C1 segment of cervical spinal cord (tissue), 14 donors: ENCODE data around the gene WNT1.

Experiments used
- DNase-seq, 14 donors: peaks; one replicate each; lab custom pipeline; 2025; lab: John Stamatoyannopoulos, UW

Gene WNT1

DNA sequence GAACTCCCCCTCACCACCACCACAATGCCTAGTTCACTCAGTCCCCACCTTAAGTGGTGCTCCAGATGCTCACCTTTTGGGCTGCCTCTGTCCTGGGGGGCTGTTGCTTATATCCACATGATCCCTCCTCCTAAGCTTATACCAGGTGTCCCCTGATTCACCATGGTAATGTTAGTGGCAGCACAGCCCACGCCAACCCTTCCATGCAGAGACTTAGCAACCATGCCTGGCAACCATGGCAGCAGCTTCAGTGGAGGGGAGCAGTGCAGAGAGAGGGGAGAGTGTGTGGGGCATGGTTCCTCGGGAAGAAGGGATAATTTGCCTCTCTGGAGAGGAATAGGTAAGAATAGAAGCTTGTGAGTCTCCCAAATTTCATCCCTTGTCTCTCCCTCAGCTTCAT lies 22.2 kb downstream of the WNT1 start:
- no peak for DNase-seq

DNA sequence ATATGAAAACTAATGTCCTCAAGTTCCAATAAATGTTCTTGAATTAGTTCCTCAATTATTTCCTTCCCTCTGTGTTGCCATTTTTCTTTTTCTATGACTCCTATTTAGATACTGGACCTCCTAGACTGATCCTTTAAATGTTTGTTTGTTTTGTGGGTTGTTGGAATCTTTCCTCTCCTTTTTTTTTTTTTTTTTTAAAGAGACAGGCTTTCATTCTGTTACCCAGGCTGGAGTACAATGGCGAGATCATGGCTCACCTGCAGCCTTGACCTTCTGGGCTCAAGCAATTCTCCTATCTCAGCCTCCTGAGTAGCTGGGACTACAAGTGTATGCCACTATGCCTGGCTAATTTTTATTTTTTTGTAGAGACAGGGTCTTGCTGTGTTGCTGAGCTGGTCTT lies 30.8 kb downstream of the WNT1 start:
- no peak for DNase-seq

DNA sequence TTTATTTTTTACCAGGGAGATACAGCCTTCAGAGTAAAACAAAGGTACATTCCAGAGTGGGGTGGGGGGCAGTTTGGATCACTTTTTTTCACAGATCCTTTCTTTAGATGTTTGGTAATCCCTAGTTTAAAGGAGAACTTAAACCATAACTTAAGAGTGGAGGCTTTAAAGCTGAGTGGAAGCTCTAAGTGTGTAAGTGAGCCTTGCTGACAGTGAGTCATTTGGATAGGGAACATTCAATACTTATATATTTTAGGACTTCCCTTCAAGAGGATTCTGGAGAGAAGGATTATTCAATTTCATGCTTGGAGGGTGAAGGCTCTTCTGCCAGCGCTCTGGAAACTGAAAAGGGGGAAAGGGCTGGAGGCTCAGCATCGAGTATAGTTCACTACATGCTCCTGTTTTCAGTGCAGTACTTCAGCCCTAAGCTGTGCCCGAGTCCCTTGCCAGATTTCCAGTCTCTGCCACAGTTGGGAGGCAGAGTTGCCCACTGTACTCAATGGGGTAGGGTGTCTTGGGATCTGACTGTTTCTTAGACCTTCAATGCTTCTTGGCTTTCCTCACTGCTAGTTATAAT lies 32.1 kb downstream of the WNT1 start:
- no peak for DNase-seq

DNA sequence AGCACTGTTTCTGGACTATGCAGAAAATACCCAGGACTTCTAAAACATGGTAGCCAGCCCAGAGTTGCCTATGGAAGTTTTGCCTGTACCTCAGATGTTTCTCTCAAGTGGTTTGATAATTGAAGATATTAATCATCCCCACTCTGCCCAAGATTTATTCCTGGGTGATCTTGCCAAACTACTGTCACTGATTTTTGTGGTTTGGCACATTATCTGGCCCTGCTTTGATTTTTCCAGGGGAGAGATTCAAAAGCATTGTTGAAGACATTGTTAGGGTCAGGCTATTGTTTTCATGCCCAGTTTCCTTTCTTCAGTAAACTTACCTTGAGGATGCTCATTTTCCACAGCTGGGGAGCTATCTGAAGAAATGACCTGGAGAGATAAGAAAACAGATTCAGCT lies 34.6 kb downstream of the WNT1 start:
- no peak for DNase-seq

DNA sequence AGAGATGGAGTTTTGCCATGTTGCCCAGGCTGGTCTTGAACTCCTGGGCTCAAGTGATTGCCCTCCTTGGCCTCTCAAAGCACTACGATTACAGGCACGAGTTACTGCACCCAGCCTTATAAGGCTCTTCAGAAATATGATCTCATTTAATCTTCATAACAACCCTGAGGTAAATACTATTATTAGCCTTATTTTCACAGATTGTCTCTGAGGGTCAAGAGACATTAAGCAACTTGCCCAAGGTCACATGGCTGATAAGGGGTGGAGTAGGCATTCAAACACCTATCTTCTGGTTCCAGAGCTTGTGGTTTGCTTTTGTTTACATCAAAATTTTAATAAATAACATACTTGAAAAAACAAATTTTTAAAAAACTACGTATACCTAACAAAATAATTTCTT lies 35.3 kb downstream of the WNT1 start:
- no peak for DNase-seq

DNA sequence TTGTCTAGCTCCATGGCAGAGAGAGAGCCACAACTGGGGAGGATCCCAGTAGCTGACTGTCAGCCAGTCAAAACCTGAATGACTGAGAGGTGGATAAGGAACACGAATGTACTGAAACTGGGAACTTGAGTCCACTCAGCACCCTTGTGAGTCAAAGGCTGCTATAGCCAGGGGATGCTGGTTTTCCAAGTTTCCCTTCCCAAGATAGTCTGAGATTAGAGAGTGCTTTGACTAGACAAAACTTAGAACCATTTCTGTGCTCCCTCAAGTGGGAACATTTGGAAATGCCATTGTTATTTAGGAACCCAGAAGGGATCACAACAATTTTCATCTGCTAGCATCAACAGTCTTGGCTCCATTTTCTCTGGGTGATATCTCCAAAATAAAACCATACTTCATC lies 36.4 kb downstream of the WNT1 start:
- no peak for DNase-seq

DNA sequence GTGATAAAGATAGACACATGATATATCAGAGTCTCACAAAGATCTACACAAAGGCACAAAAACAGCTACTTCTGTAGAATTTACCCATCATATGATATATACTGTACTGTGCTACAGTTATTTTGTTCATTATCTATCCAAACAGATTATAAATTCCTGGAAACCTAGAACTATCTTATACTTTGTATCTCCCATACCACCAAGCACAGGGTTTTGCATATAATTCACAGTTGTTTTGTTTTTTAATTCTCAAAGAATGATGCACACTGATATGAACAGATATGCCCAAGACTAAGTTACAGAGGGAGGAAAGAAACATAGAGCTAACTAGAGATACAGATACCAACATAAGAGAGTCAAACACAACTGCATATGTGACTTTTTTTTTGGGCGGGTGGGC lies 37.1 kb downstream of the WNT1 start:
- DNase-seq, result no peak

DNA sequence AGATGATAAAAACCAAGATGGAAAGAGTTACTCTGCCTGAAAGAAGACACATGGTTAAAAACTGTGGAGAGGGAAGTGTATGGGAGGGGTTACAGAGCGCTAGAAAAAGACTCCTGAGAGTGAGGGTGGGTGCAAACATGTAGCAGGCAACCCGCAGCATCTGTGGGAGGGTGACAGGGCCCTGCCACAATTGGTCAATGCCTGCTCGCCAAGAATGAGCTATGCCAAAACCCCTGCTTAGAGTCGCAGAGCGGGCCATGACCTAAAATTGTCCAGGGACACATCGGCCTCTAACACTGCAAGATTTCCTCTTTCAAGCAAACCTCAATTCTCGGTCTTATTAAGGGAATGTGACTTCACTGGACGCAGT lies 39.8 kb downstream of the WNT1 start:
- no peak for DNase-seq

DNA sequence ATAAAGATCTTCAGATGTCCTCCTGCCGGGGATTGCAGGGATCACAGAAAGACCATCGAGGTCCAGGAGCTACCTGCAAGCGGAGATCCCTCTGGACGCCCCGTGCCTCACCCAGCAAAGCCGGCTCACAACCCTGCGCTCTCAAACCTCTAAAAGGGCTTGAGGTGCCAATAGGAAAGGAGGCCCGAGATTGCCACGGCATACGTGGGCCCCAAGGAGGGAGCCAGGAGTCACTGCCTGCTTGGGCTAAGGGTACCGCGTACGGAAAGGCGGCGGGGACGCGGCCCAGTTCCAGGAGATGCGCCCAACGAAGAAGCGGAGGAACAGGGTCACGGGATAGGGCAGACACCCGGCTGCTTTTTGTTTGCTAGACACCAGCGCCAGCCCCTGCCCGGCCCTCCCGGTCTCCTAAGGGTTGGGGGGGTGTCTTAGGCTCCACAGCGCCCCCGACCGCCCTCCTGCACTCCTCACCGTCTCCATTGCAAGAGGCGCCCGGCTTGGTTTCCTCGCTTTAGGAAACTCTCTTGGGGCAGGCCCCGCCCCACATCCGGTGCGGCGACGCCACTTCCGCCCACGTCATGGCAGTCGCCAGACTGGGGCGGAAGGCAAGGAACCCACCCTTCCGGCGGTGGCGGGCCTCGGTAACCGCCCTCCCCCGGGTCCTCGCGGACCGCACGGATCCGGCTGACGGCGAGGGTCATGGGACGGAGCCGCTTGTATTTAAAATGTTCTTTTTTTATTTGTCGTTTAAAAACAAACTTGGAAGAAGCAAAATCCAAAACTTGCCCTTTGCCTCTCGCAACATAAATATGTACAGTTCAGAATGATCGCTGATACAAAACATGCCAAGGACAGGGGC lies 40.4 kb downstream of the WNT1 start, which contains the start of gene PRKAG1:
TSS of gene PRKAG1 (minus strand) at position 516 of the 859 bp plus-strand sequence. CDS start at position 480, 36 bp downstream.
- peak; percentile 40 to 97 (median 90) for DNase-seq

DNA sequence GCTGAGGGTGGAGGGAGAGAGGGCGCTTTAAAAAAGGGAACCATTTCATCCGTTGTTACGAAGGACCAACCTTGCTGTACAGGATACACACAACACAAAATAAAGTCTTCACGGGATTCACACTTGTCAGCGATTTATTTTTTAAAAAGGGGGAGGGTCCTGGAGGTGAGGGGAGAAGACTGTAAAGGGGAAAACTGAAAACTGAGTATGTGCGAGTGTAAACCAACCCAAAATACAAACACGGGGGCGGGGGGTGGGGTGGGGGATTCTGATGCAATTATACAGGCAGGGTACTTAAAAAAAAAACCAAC lies 41.0 kb downstream of the WNT1 start:
- no peak for DNase-seq

DNA sequence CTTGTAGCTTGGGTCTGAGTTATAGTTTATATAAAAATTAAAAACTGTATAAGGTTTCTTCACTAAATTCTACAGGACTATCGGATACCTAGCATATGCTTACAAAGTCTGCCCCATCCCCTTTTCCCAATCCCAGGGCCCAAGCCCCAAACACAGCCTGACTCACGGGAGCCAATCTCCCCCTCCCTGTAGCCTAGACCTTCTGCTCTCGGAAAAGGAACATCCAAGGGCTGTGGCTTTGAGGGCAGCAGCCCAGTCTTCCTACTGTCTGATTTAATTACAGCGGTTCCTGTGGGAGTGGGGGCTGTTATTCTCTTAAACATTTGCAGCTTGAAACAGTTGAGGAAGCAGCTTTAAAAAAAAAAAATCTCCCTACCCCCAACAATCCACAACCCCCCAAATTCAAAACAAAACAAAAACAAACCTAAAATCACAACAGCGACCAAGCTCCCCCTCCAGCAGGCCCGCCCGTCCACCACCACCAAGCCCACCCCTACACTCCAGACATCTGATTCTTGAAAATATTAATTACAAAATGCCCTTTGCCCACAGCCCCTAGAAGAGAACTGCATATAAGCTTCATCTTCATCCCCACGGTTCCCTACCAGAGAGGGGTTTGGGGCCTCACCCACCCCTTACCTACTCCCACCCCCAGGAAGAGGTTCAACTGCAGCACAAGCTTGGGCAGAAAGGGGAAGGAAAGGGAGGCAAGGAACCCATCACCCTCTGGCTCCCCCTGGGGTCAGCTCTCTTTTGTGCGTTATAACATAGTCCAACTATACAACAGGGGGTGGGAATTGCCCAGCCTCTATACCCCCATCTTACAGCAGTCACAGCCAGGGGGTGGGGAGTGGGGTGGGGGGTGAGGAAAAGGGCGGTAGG lies 41.6 kb downstream of the WNT1 start:
- peak in 1 of 14 donors; percentile 15 for DNase-seq

DNA sequence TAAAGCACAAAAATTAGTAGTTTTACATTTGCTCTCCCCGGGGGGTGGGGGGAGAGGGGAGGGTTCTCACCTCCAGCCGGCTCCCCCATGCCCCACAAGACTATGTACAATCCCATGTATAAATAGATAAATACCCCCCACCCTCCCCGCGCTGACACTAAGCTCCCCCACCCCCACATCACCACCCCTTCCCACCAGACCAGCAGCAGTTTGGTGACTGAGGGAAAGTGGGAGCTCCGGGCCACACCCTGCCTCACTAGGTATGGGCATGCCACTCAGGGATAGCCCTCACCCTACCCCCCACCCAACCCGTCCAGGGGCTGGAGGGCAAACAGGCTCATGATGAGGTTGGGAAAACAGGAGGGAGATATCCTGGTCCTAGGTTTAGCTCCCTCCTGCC lies 42.3 kb downstream of the WNT1 start:
- DNase-seq, result no peak

DNA sequence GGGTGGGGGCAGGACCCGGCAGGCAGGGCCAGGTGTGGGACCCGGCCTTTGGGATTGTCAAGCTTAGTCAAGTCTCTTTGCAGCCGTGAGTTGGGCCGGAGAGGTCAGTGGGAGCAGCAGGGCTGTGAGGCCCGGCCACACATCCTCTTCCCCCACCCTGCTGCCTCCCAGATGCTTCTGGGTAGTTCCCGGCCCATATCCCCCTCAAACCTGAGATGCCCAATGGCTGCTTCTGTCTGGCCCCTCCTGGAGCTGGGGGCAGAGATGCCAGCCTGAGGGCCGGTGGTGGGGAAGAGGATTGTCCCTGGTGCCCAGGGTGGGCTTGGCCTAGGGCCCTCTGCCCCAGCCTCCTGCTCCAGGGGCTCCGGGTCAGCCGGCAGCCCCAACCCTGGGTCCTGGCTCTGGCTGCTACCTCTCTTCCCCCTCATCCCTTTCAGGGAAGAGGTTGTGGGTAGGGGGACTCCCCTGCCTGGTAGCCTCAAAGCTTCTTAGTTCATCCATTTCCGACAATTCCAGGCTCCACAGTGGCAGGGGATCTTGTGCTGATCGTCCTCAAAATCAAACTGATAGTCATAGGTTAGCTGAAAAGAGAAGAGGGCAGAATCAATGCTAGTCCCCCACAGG lies 43.3 kb downstream of the WNT1 start:
- no peak for DNase-seq

DNA sequence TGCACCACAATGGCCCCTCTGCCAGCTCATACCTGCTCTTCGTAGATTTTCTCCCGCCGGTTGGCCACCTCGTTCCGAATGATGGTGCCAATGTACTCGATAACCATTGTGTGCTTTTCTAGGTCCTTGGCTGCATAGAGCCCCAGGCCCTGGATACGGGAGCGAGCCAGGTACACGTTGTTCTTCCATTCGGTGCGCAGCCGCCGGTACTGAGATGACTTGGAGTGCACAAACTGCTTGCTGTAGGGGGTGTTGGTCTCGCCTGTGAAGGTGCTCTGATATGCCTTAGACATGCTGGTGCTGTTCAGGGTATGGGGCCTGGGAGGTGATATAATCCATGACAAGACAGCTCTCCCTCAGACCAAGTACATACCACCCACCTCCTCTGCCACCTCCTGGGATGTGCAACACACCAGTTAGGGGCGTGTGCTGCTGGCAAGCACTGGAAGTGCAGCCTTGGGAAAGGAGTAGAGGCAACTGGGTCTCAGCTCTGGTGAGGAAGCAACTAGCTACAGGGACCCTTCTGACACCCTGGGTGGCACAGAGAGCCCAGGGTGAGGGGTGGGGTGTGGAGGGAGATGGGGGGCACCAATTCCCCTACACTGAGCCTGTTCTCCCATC lies 44.5 kb downstream of the WNT1 start:
- no peak for DNase-seq

DNA sequence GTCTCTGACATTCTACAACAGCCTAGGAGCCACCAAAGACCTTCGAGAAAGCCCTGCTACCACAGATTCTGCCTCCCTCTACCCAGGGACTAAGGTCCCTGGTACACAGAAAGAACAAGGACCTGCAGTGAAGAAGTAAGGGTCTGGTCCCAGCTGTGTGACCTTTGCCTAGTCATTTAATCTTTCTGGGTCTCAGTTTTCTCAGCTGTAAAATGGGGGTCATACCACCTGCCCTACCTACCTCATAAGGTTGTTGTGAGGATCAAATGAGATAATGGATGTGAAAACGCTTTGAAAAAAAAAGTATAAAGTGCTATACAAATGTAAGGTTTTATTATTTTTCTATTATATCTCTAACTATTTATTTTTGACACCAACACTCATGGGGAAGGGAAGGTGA lies 45.7 kb downstream of the WNT1 start:
- no peak for DNase-seq

DNA sequence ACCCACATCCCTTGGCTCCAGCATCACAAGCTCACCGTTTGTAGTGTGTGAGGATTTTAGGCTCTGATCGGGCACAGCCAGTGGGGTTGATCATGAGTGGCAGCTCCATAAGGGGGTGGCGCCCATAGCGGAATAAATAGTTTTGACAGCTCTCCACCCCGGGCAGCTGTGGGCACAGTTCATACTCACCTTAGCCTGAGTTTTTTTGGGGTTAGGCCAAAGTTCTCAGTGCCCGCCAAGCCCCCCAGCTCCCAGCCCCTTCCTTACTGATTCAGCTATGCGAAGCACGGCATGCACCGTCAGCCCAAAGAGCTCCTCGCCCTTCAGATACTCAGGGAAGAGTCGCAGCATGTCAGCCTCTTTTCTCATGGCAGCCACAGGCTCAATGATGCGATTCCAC lies 46.4 kb downstream of the WNT1 start:
- no peak for DNase-seq

DNA sequence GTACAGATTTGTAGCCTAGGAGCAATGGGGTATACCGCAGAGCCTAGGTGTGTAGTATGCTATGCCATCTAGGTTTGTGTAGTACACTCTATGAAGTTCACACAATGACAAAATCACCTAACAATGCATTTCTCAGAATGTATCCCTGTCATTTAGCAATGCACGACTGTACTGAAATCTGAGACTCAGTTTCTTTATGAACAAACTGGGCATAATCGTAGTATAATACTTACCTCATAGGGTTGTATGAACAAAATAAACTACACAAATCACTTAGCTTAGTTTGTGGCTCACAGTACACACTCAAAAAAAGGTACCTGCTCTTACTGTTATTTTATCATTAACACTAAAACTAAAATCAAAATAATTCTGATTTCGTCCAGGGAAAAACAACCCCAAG lies 47.3 kb downstream of the WNT1 start:
- DNase-seq, result no peak

DNA sequence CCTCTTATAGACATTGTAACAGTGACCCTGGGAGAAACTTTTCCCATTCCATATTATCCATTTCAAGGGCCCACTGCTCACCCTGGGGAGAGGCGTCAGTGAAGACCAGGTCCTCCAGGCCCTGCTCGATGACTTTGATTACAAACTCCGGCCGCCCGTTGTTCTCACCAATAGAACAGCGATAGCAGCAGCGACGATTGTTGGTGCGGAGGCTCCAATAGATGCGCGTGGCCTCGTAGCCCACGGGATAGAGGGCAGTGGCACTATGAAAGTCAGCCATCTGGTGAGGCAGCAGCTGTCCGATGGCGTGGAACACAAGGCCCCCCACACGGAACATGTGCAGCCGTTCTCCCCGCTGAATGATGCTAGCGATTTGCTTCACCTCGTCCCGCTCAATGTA lies 48.0 kb downstream of the WNT1 start:
- no peak for DNase-seq

DNA sequence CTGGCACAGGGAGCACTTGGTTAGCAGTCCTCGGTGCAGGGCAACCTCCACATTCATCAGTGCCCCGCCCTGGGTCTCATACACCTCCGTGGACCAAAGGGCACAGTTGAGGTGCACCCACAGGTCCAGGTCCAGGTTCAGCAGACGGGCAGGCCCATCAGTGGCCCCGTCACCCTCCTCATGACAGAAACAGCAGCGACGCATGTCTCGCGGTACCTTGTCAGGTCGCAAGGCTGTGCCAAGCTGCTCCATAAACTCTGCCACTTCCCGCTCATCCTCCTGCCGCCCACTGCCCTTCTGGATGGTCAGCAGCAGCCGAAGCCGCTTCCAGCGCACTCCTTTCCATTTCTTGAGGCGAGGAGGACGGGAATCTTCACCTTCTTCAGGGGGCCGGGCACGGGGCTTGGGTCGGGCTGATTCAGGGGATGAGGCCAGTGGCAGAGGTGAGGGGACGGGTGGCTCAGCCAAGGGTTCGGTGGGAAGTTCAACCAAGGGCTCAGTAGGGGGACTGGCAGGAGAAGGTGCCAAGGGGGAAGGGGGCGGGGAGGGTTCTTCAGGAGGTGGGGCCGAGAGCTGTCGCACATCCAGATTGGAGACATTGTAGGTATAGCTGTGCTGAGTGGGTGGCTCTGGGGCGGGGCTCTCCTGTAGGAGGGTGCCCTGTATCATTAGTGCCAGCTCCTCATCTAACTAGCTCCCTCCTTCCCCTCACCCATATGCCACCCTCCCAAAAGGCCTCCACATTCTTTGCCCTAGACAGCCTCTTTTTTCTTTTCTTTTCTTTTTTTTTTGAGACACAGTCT lies 48.8 kb downstream of the WNT1 start:
- no peak for DNase-seq

DNA sequence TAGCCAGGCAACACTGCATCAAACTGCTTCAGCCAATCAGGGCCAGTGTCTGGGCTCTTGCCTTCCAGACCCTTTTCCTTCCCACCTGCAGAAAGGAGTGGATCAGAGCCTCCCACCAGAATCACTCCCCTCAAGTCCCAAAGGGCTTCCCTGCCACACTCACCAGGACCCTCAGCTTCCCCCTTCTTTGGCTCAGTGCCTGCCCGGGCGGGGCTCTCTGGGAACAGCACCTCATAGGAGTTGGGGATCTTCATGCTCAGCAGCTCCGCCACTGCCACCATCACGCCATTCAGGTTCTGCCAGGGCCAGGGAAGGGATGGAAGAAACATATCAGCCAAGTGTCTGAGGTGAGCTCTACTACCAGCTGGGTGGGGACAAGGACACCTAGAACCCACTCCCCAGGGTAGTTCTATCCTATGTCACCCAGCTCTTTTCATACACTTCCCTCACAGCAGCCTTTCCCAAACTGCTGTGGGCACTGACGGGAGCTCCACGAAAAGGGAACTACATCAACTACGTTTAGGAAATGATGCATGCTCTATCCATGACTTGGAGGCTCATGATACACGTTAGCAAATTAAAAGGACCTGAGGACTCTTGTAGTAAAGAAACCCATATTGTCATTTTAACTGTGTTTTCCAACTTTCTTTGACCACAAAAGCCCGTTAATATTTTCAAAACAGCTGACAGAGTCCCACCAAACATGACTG lies 49.9 kb downstream of the WNT1 start:
- DNase-seq, result no peak
